Erythroblast (primary cell): ENCODE data around the gene AHR.
A peak's percentile ranks its signal among the peaks of the same experiment; 100 is the strongest.
"Not testable (repeated sequence)": the region's sequence is repeated elsewhere in the genome, so short reads cannot be mapped to it uniquely, and the experiment has no call there.

Source experiments
- DNase-seq, 2 experiments: peaks; one replicate each; lab custom pipeline; 2025; lab: John Stamatoyannopoulos, UW
- GATA1 ChIP-seq: IDR thresholded peaks from 2 replicates; pipeline ENCODE4 v1.6.1; 2011; ENCODE audit warnings: low read depth, mild to moderate bottlenecking, control low read depth, low read length, moderate library complexity
- POLR2A ChIP-seq: IDR thresholded peaks from 2 replicates; pipeline ENCODE4 v1.6.1; 2011; ENCODE audit warnings: mild to moderate bottlenecking, low read length

Gene AHR

DNA sequence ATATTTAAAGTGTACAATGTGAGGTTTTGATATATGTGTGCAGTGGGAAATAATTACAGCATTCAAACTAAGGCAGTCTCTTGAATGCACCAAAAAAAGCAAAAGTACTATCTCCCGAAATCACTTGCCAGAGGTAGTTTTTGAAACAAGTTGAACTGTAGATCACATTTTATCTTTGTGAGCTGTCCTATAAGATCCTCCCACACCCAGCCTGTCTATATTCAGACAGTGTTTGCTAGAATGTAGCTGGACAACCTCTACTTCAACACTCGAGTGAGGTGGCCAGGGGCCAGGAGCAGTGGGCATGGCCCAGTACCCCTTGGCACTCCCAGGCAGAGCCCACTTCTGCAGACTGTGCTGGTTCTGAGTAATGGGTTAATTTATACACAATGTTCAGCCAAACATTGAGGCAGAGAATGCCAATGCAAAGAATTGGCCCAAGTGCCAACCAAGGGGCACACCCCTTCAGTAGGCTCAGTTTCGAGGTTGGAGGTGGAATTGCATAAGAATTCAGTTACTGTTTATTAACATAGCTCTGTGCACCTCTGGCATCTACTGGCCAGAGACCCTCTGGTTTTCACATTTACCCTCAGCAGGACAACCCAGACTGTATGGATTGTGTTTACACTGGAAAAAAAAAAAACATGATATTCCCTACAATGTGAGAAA, 70.5 kb downstream of the AHR start:
- TF ChIP-seq GATA1 (no peak), POLR2A (no peak)
- no peak for DNase-seq

DNA sequence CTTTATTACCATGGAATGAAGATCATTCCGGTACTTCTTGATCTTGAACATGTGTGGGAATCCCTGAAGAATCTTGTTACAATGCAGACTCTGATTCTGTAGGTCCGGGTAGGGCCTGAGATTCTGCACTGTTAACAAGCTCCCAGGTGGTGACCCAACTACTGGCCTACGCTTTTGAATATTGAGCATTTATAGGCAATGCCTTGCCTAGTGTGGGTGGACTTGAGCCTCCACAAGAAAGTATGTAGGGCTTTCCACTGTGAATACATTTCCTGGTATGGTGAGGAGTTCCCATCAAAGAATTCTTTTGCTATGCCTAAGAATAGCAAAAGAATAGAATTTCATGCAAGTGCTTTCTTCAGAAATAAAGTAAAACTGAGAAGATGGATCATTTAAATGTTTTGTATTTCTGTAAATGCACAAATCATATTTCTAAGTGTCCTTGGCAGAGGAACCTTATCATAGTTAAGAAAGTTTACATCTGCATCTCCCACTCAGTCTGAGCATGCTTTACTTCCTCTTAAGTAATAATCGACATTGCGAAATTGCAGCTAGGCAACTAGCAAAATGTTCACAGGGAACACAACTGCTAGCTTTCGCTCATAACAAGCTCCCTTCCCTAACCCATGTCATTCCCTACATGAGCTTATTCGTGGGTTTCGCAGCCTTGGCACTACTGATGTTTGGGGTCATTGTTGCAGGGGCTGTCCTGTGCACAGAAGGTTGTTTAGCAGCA, 71.4 kb downstream of the AHR start:
- DNase-seq, result peak in 1 of 2 experiments; percentile 6
- no peak for TF ChIP-seq GATA1
- TF ChIP-seq POLR2A, result no peak

GRCh38 chr7:17370901-17371585, 72.6 kb downstream of the AHR start:
- no peak for TF ChIP-seq POLR2A
- TF ChIP-seq GATA1, result no peak
- DNase-seq, result no peak

DNA sequence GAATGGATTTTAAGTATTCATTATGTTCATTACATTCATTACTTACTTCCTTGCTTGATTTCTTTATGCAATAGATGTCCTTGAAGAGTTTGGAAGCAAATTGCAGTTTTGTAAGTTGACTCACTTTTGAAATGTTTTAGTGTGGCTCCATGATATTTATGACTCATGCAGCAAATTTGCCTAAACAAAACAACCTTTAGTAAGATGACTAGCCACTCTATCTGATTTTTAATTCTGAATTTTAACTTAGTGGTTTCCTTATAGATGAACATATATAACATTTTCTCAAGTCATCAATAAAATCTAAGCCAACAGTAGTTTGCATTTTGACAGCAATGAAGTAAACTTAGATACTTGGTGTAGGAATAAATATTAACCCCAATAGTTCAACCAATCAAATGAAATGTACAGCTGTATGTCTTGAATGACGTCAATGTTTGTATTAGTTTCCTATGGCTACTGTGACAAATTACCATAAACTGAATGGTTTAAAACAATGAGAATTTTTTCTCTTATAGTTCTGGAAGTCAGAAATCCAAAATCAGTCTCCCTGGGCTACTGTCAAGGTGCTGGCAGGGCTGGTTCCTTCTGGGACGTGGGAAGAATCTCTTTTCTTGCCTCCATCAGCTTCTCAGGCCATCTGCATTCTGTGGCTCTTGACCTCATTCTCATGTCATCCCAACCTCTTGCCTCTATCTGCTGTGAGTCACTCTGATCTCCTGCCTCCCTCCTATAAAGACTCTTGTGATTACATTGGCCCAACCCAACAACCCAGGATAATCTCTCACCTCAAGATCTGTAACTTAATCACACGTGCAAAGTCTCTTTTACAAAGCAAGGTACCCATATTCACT, 73.4 kb downstream of the AHR start:
- DNase-seq, result no peak
- TF ChIP-seq POLR2A (no peak), GATA1 (no peak)

- DNase-seq, result no peak
- TF ChIP-seq POLR2A, result no peak
- no peak for TF ChIP-seq GATA1
Observed at GRCh38 chr7:17374157-17374556, 75.7 kb downstream of the AHR start.

DNA sequence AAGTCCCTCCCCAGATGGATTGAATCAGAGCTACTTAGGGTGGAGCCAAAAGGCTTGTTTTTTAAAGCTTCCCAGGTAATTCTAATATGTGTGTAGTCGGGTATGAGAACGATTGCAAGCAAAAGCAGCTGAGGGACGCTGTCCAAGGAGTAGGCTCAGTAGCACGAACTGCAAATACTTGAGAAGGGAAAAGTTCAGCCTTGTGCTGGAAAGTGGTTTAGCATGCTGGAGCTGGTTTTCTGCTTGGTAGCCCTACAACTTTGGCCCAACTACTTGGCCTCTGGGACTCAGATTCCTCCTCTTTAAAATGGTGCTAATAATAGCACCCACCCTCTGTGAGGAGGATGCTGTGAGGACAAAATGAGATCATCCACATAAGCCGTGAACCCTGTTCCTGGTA, 76.2 kb downstream of the AHR start:
- TF ChIP-seq POLR2A, result no peak
- TF ChIP-seq GATA1, result no peak
- no peak for DNase-seq

GRCh38 chr7:17376595-17376994, 78.1 kb downstream of the AHR start:
- DNase-seq, result no peak
- no peak for TF ChIP-seq POLR2A
- no peak for TF ChIP-seq GATA1

GRCh38 chr7:17380736-17381662, 82.5 kb downstream of the AHR start:
- no peak for TF ChIP-seq POLR2A
- TF ChIP-seq GATA1, result no peak
- no peak for DNase-seq

- DNase-seq, result not testable (repeated sequence)
Observed at GRCh38 chr7:17382408-17383354, 84.2 kb downstream of the AHR start.

- no peak for DNase-seq
- TF ChIP-seq GATA1 (no peak), POLR2A (no peak)
Observed at GRCh38 chr7:17384400-17384799, 85.9 kb downstream of the AHR start.

DNA sequence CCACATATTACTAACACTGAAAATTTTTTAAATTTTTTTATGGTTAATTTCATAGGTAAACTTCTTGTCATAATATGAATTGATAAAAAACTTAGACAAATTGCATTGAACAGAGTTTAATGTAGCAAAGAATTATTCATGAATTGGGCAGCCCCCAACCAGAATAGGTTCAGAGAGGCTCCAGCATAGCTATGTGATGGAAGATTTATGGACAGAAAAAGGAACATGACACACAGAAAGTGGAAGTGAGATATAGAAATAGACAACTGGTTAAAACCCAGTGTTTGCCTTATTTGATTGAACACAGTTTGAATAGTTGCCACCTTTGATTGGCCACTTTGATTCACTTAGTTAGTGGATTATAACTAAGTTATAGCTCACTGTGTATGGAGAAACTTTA, 87.2 kb downstream of the AHR start:
- DNase-seq, result no peak
- TF ChIP-seq GATA1, result no peak
- no peak for TF ChIP-seq POLR2A
